Psoas muscle (tissue), 8 donors: Measurements from ENCODE around the gene LRRTM2. TPM values are rescaled to one million over a fixed set of nuclear protein-coding genes. Genes with fewer than 3 reads are reported as not detected.

Experiments used
- ATAC-seq, 4 donors: fragments of 200-7000 bp; cut with Tn5 transposase; one replicate each; pipeline ENCODE4 v1.9.1; 2020; ENCODE audit warnings: moderate library complexity in 3 of 4, mild to moderate bottlenecking in 2 of 4
- DNase-seq, 2 donors: peaks; one replicate each; pipeline ENCODE4 v3.0.0-alpha.2; 2020
- H3K27ac ChIP-seq: fragments of 200-600 bp; one replicate; pipeline ENCODE4 v1.8.0; 2022
- H3K27me3 ChIP-seq, 3 donors: fragments of 200-600 bp in 1 of 3; one replicate each; pipeline versions ENCODE4 v1.6.1 to v1.8.0; 2013 to 2022; ENCODE audit warnings: low read length in 2 of 3, mild to moderate bottlenecking in 2 of 3, moderate library complexity in 1 of 3; ENCODE audit not compliant: insufficient read depth in 3 of 3
- H3K36me3 ChIP-seq, 2 donors: fragments of 200-600 bp in 1 of 2; one replicate each; pipeline versions ENCODE4 v1.6.1 to v1.8.0; 2013 to 2022; ENCODE audit warnings: low read depth in 1 of 2, mild to moderate bottlenecking in 1 of 2, moderate library complexity in 1 of 2; ENCODE audit not compliant: insufficient read depth in 1 of 2
- H3K4me1 ChIP-seq: fragments of 200-600 bp; one replicate; pipeline ENCODE4 v1.8.0; 2022
- H3K4me3 ChIP-seq: fragments of 200-600 bp; one replicate; pipeline ENCODE4 v1.8.0; 2022; ENCODE audit warnings: mild to moderate bottlenecking
- H3K9me3 ChIP-seq: fragments of 200-600 bp; one replicate; pipeline ENCODE4 v1.8.0; 2022
- CTCF ChIP-seq: fragments of 200-600 bp; IDR thresholded peaks from one replicate; pipeline ENCODE4 v1.8.0; 2022; ENCODE audit warnings: antibody characterized with exemption
- WGBS, 3 donors: extraction: QIAGEN DNeasy Blood & Tissue Kit; methylation state at CpG; one replicate each; pipeline versions ENCODE4 v1.1.6 to v1.1.7; 2013; 5-methylcytosine and 5-hydroxymethylcytosine counted together
- intact Hi-C, 2 donors: fragments of 100-400 bp; cut with DNase I; formaldehyde crosslinking; loops; one replicate each; pipeline versions ENCODE4 v1.11.0 to v1.14.2; 2022
- polyA plus RNA-seq, 3 donors: library from polyadenylated mRNA; stranded (reverse); fragments of 200-250 nt; gene quantifications; one replicate each; pipeline ENCODE4 v1.2.3, GENCODE V29; 2013
- total RNA-seq, 4 donors: library from RNA; stranded (reverse); fragmentation: NEBNext Ultra II Directional in 2 of 4; extraction: Animal tissue kit (Norgen Biotek cat#: 25700) in 2 of 4; gene quantifications; one replicate each; pipeline versions ENCODE4 v1.2.1 to v1.2.4, GENCODE V29; 2021 to 2023
- donor health status: healthy with polysubstance abuse.
- donor health status: DM: no; HTN: no; CAD: no; lungs with moderate emphysema.
- donor health status: Bipolar disorder and iron deficiency.
- donor health status: healthy.
- donor health status: DM: yes; HTN: yes; CAD: no.
- donor health status: DM: no; HTN: no; CAD: no.
- donor health status: DM: no; HTN: no; CAD: no.
- donor health status: DM: yes; HTN: yes; CAD: no.

The LRRTM2 gene
- total and polyA plus RNA-seq, 7 donors: 0.03 to 0.28 (median 0.20) TPM; not detected in 1

- no peak overlapping the region for H3K4me3 ChIP-seq
Measured at GRCh38 chr5:138873466-138874221, 1.5 kb downstream of the LRRTM2 start.

GRCh38 chr5:138872841-138873465 lies 2.2 kb downstream of the LRRTM2 start:
- H3K9me3 ChIP-seq: no peaks in the 10 kb centered on the region
- ATAC-seq: no peak
- TF ChIP-seq CTCF: no peak
- intact Hi-C loops: loop anchor here in 1 of 2 donors (10.0 kb wide), 1 partner anchor 392 kb away; no protein-coding TSS in a partner anchor
- H3K36me3 ChIP-seq: no peaks in the 10 kb centered on the region
- no peak overlapping the region for H3K4me3 ChIP-seq
- no peak for DNase-seq
- peaks cover 48% of the 10 kb centered on the region for H3K4me1 ChIP-seq
- 78 to 81% (median 79%) methylated on average over 6 of the region's 6 CpGs for WGBS, 3 donors
- H3K27ac ChIP-seq: no peak overlapping the region
- no peaks in the 10 kb centered on the region for H3K27me3 ChIP-seq

More at GRCh38 chr5:138873466-138874221, 1.5 kb downstream of the LRRTM2 start:
- Histone ChIP-seq H3K4me1 (peaks cover 48% of the 10 kb centered on the region), H3K27me3 (no peaks in the 10 kb centered on the region), H3K27ac (no peak overlapping the region), H3K36me3 (no peaks in the 10 kb centered on the region), H3K9me3 (no peaks in the 10 kb centered on the region)
- DNase-seq: no peak
- TF ChIP-seq CTCF: no peak
- peak in 2 of 4 donors; percentile 28 to 38 for ATAC-seq
- intact Hi-C loops: loop anchor here in 1 of 2 donors (10.0 kb wide), 1 partner anchor 391 kb away; no protein-coding TSS in a partner anchor
- 70% methylated on average over 17 of the region's 17 CpGs for WGBS, 3 donors

GRCh38 chr5:138870611-138871010 lies 4.5 kb downstream of the LRRTM2 start:
- no peaks in the 10 kb centered on the region for H3K27me3 ChIP-seq
- intact Hi-C loops: loop anchor here in 1 of 2 donors (10.0 kb wide), 1 partner anchor 394 kb away; no protein-coding TSS in a partner anchor
- no peak for TF ChIP-seq CTCF
- WGBS, 3 donors: 55 to 67% (median 64%) methylated on average over 3 of the region's 3 CpGs
- ATAC-seq (peak; percentile 22 to 41 (median 38)), DNase-seq (no peak)
- H3K4me1 ChIP-seq: peaks cover 47% of the 10 kb centered on the region
- H3K36me3 ChIP-seq: no peaks in the 10 kb centered on the region
- H3K27ac ChIP-seq: no peak overlapping the region
- no peak overlapping the region for H3K4me3 ChIP-seq
- no peaks in the 10 kb centered on the region for H3K9me3 ChIP-seq

DNA sequence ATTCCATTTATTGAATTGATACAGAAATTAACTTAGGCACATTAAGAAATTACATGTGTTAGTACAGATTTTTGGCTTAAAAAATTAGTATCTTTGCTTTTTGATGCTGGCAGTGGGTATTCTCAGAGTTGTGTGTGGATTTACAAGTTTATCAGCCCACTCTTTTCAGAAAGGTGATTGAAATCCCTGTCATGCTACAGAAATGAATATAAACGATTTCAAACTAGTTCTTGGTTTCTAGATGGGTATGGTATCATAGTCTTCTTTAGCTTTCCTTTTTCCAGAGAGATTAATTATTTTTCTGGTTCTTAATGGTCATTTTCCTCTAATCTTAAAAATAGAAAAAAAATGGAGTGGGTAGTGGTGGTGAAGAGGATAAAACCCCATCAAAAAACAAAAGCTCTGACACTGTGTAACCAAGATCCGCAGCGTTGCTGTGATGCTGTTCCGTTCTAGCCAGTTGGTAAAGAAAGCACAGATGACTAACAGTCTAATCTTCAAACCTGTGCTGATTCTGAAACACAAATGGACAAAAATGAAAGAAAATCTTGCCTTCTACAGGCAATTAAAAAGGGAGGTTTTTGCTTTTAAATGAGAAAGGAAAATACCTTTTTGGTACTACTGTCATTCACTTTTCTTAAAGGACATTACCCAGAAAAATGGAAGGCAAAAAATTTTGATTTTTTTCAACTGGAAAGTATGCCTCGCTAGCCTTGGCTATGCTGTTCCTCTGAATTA lies 5.2 kb downstream of the LRRTM2 start:
- WGBS, 3 donors: 46 to 72% (median 56%) methylated on average over 5 of the region's 5 CpGs
- H3K27me3 ChIP-seq: no peaks in the 10 kb centered on the region
- no peak for TF ChIP-seq CTCF
- peak in 2 of 4 donors; percentile 44 to 50 for ATAC-seq
- no peaks in the 10 kb centered on the region for H3K9me3 ChIP-seq
- intact Hi-C loops: loop anchor here in 1 of 2 donors (10.0 kb wide), 1 partner anchor 395 kb away; no protein-coding TSS in a partner anchor
- peaks cover 41% of the 10 kb centered on the region for H3K4me1 ChIP-seq
- H3K27ac ChIP-seq: no peak overlapping the region
- no peaks in the 10 kb centered on the region for H3K36me3 ChIP-seq
- H3K4me3 ChIP-seq: no peak overlapping the region
- no peak for DNase-seq
